Lower lobe of right lung (tissue), 2 donors: ENCODE measurements around the gene CFAP43. TPM values are rescaled to one million over a fixed set of nuclear protein-coding genes. Genes with fewer than 3 reads are reported as not detected.

Experiments
- ATAC-seq, 2 donors: fragments of 200-7000 bp; cut with Tn5 transposase; one replicate each; pipeline ENCODE4 v1.9.1; 2020 to 2022; ENCODE audit warnings: mild to moderate bottlenecking in 2 of 2, moderate library complexity in 2 of 2
- DNase-seq: peaks from one replicate; pipeline ENCODE4 v3.0.0-alpha.2; 2020
- H3K27ac ChIP-seq: fragments of 200-600 bp; one replicate; pipeline ENCODE4 v1.8.0; 2022
- H3K27me3 ChIP-seq: fragments of 200-600 bp; one replicate; pipeline ENCODE4 v1.8.0; 2022; ENCODE audit warnings: low read depth
- H3K36me3 ChIP-seq: fragments of 200-600 bp; one replicate; pipeline ENCODE4 v1.8.0; 2022; ENCODE audit warnings: mild to moderate bottlenecking
- H3K4me1 ChIP-seq: fragments of 200-600 bp; one replicate; pipeline ENCODE4 v1.8.0; 2022
- H3K4me3 ChIP-seq: fragments of 200-600 bp; one replicate; pipeline ENCODE4 v1.8.0; 2022; ENCODE audit warnings: mild to moderate bottlenecking
- H3K9me3 ChIP-seq: fragments of 200-600 bp; one replicate; pipeline ENCODE4 v1.8.0; 2022
- CTCF ChIP-seq: fragments of 200-600 bp; IDR thresholded peaks from one replicate; pipeline ENCODE4 v1.8.0; 2022; ENCODE audit warnings: antibody characterized with exemption, mild to moderate bottlenecking
- intact Hi-C: fragments of 100-400 bp; cut with DNase I; formaldehyde crosslinking; loops from one replicate; pipeline ENCODE4 v1.11.0; 2022
- total RNA-seq: library from RNA; stranded (reverse); fragmentation: NEBNext Ultra II Directional; extraction: Animal tissue kit (Norgen Biotek cat#: 25700); gene quantifications from one replicate; pipeline ENCODE4 v1.2.1, GENCODE V29; 2021
- donor health status: DM: no; HTN: yes; CAD: no; lungs with severe emphysema.

Gene CFAP43
- total RNA-seq, 1 donor from 2014 or later: 12.9 TPM

- H3K9me3 ChIP-seq: no peaks in the 10 kb centered on the region
- intact Hi-C loops: no loop called here
- TF ChIP-seq CTCF: no peak
- peaks cover 5% of the 10 kb centered on the region for H3K4me1 ChIP-seq
- H3K27ac ChIP-seq: no peak overlapping the region
- no peaks in the 10 kb centered on the region for H3K27me3 ChIP-seq
- ATAC-seq (no peak), DNase-seq (no peak)
- no peak overlapping the region for H3K4me3 ChIP-seq
- H3K36me3 ChIP-seq: no peaks in the 10 kb centered on the region
Measured at GRCh38 chr10:104109908-104110662, 122.1 kb downstream of the CFAP43 start.

- ATAC-seq (no peak), DNase-seq (no peak)
- Histone ChIP-seq H3K9me3 (no peaks in the 10 kb centered on the region), H3K27ac (no peak overlapping the region), H3K36me3 (no peaks in the 10 kb centered on the region), H3K27me3 (no peaks in the 10 kb centered on the region), H3K4me1 (no peaks in the 10 kb centered on the region), H3K4me3 (no peak overlapping the region)
- no peak for TF ChIP-seq CTCF
- intact Hi-C loops: no loop called here
Measured at GRCh38 chr10:104104926-104105325, 127.2 kb downstream of the CFAP43 start.

GRCh38 chr10:104104418-104104817 is 127.7 kb downstream of the CFAP43 start:
- Histone ChIP-seq H3K27ac (no peak overlapping the region), H3K4me3 (no peak overlapping the region), H3K9me3 (no peaks in the 10 kb centered on the region), H3K36me3 (no peaks in the 10 kb centered on the region), H3K4me1 (no peaks in the 10 kb centered on the region), H3K27me3 (no peaks in the 10 kb centered on the region)
- no peak for TF ChIP-seq CTCF
- ATAC-seq (no peak), DNase-seq (no peak)
- intact Hi-C loops: no loop called here

- H3K9me3 ChIP-seq: no peaks in the 10 kb centered on the region
- H3K4me1 ChIP-seq: no peaks in the 10 kb centered on the region
- no peak for ATAC-seq
- no peaks in the 10 kb centered on the region for H3K27me3 ChIP-seq
- no peaks in the 10 kb centered on the region for H3K36me3 ChIP-seq
- intact Hi-C loops: no loop called here
- no peak for DNase-seq
- no peak overlapping the region for H3K4me3 ChIP-seq
- no peak overlapping the region for H3K27ac ChIP-seq
- TF ChIP-seq CTCF: no peak
Measured at GRCh38 chr10:104103956-104104355, 128.2 kb downstream of the CFAP43 start.

- H3K4me1 ChIP-seq: no peaks in the 10 kb centered on the region
- H3K27ac ChIP-seq: no peak overlapping the region
- no peak for TF ChIP-seq CTCF
- DNase-seq (no peak), ATAC-seq (no peak)
- no peaks in the 10 kb centered on the region for H3K9me3 ChIP-seq
- no peaks in the 10 kb centered on the region for H3K27me3 ChIP-seq
- H3K36me3 ChIP-seq: no peaks in the 10 kb centered on the region
- H3K4me3 ChIP-seq: no peak overlapping the region
- intact Hi-C loops: no loop called here
Measured at GRCh38 chr10:104101902-104102301, 130.3 kb downstream of the CFAP43 start.
